HEK293 (cell line): ENCODE results near the gene CKMT2.

Source experiments
- CTCF ChIA-PET: fragments of 350-600 bp; formaldehyde crosslinking; extraction: SDS; loops from one replicate; lab custom pipeline; 2021; ENCODE audit warnings: antibody characterized with exemption; lab: Yijun Ruan, JAX
- POLR2A ChIA-PET: fragments of 300-600 bp; formaldehyde crosslinking; extraction: SDS; loops from one replicate; lab custom pipeline; 2020; ENCODE audit warnings: antibody characterized with exemption, inconsistent platforms; lab: Yijun Ruan, JAX
- H3K27ac ChIP-seq: fragments of 200-500 bp; sonication (Bioruptor generic); 2 replicates; pipeline ENCODE4 v1.5.1; 2014; ENCODE audit warnings: low read depth, low read length, control low read depth, inconsistent platforms; ENCODE audit errors: extremely low read depth
- H3K36me3 ChIP-seq, 2 experiments: fragments of 200-500 bp in 1 of 2; sonication (Bioruptor generic) in 1 of 2; 1 replicate in 1 of 2; 2 replicates in 1 of 2; pipeline ENCODE4 v1.5.1; 2014 to 2017; ENCODE audit warnings: inconsistent platforms in 2 of 2, low read length in 2 of 2; ENCODE audit not compliant: control insufficient read depth in 2 of 2, insufficient read depth in 1 of 2
- H3K4me1 ChIP-seq: fragments of 200-500 bp; sonication (Bioruptor generic); 2 replicates; pipeline ENCODE4 v1.5.1; 2014; ENCODE audit warnings: mild to moderate bottlenecking, low read length, inconsistent platforms; ENCODE audit not compliant: control insufficient read depth, insufficient read depth
- H3K4me3 ChIP-seq: 2 replicates; pipeline ENCODE4 v1.5.1; 2011; ENCODE audit warnings: low read depth, mild to moderate bottlenecking, control low read depth, low read length, moderate library complexity
- H3K9me3 ChIP-seq: fragments of 200-500 bp; sonication (Bioruptor generic); 2 replicates; pipeline ENCODE4 v1.5.1; 2014; ENCODE audit warnings: low read depth, low read length, inconsistent platforms; ENCODE audit not compliant: control insufficient read depth, insufficient read depth
- EGR2 ChIP-seq: fragments of 450-650 bp; formaldehyde crosslinking; IDR thresholded peaks from 2 replicates; pipeline ENCODE4 v1.5.1; 2016; ENCODE audit warnings: low read depth, missing biosample characterization, missing genetic modification characterization
- FEZF1 ChIP-seq: fragments of 450-650 bp; formaldehyde crosslinking; IDR thresholded peaks from 2 replicates; pipeline ENCODE4 v1.5.1; 2016; ENCODE audit warnings: missing biosample characterization, missing genetic modification characterization
- HOXC10 ChIP-seq: sonication (generic); formaldehyde crosslinking; IDR thresholded peaks from 2 replicates; pipeline ENCODE4 v1.8.1; 2023; ENCODE audit warnings: mild to moderate bottlenecking, missing genetic modification reagents
- HOXD13 ChIP-seq: sonication (generic); formaldehyde crosslinking; IDR thresholded peaks from 2 replicates; pipeline ENCODE4 v1.8.0; 2022; ENCODE audit warnings: missing genetic modification reagents, borderline replicate concordance
- KLF16 ChIP-seq: fragments of 450-650 bp; formaldehyde crosslinking; IDR thresholded peaks from 2 replicates; pipeline ENCODE4 v1.5.1; 2017; ENCODE audit warnings: missing biosample characterization, missing genetic modification characterization
- PBX3 ChIP-seq: sonication (generic); formaldehyde crosslinking; IDR thresholded peaks from 2 replicates; pipeline ENCODE4 v1.8.1; 2022; ENCODE audit warnings: mild to moderate bottlenecking, moderate library complexity, missing genetic modification reagents
- ZBTB21 ChIP-seq: fragments of 450-650 bp; formaldehyde crosslinking; IDR thresholded peaks from 2 replicates; pipeline ENCODE4 v1.5.1; 2017; ENCODE audit warnings: missing biosample characterization, missing genetic modification characterization
- ZBTB8A ChIP-seq: fragments of 450-650 bp; formaldehyde crosslinking; IDR thresholded peaks from 2 replicates; pipeline ENCODE4 v1.5.1; 2016; ENCODE audit warnings: missing biosample characterization, missing genetic modification characterization
- ZNF10 ChIP-seq: fragments of 450-650 bp; formaldehyde crosslinking; IDR thresholded peaks from 2 replicates; pipeline ENCODE4 v1.5.1; 2017; ENCODE audit warnings: missing biosample characterization, missing genetic modification characterization
- ZNF214 ChIP-seq: fragments of 450-650 bp; formaldehyde crosslinking; IDR thresholded peaks from 2 replicates; pipeline ENCODE4 v1.5.1; 2017; ENCODE audit warnings: missing biosample characterization, mild to moderate bottlenecking, missing genetic modification characterization, borderline replicate concordance
- ZNF223 ChIP-seq: fragments of 450-650 bp; formaldehyde crosslinking; IDR thresholded peaks from 2 replicates; pipeline ENCODE4 v1.5.1; 2016; ENCODE audit warnings: missing biosample characterization, missing genetic modification characterization
- ZNF23 ChIP-seq: fragments of 450-650 bp; formaldehyde crosslinking; IDR thresholded peaks from 2 replicates; pipeline ENCODE4 v1.5.1; 2016; ENCODE audit warnings: missing biosample characterization, missing genetic modification characterization, borderline replicate concordance
- ZNF248 ChIP-seq: fragments of 450-650 bp; formaldehyde crosslinking; IDR thresholded peaks from 2 replicates; pipeline ENCODE4 v1.5.1; 2017; ENCODE audit warnings: missing biosample characterization, missing genetic modification characterization
- ZNF324 ChIP-seq: fragments of 450-650 bp; formaldehyde crosslinking; IDR thresholded peaks from 2 replicates; pipeline ENCODE4 v1.5.1; 2016; ENCODE audit warnings: missing biosample characterization, missing genetic modification characterization
- ZNF37A ChIP-seq: fragments of 450-650 bp; IDR thresholded peaks from 2 replicates; pipeline ENCODE4 v1.5.1; 2018; ENCODE audit warnings: missing biosample characterization, missing genetic modification characterization
- ZNF416 ChIP-seq: fragments of 450-650 bp; formaldehyde crosslinking; IDR thresholded peaks from 2 replicates; pipeline ENCODE4 v1.5.1; 2016; ENCODE audit warnings: missing biosample characterization, missing genetic modification characterization
- ZNF501 ChIP-seq: fragments of 450-650 bp; formaldehyde crosslinking; IDR thresholded peaks from 2 replicates; pipeline ENCODE4 v1.5.1; 2016; ENCODE audit warnings: missing biosample characterization, missing genetic modification characterization
- ZNF529 ChIP-seq: fragments of 450-650 bp; formaldehyde crosslinking; IDR thresholded peaks from 2 replicates; pipeline ENCODE4 v1.5.1; 2017; ENCODE audit warnings: missing genetic modification characterization, missing biosample characterization; ENCODE audit not compliant: insufficient replicate concordance
- ZNF544 ChIP-seq: fragments of 450-650 bp; formaldehyde crosslinking; IDR thresholded peaks from 2 replicates; pipeline ENCODE4 v1.5.0; 2017; ENCODE audit warnings: missing biosample characterization, missing genetic modification characterization
- ZNF623 ChIP-seq: fragments of 450-650 bp; formaldehyde crosslinking; IDR thresholded peaks from 2 replicates; pipeline ENCODE4 v1.5.1; 2016; ENCODE audit warnings: missing biosample characterization, missing genetic modification characterization
- ZNF830 ChIP-seq: fragments of 450-650 bp; IDR thresholded peaks from 2 replicates; pipeline ENCODE4 v1.5.0; 2018; ENCODE audit warnings: missing biosample characterization, missing genetic modification characterization, low read depth, mild to moderate bottlenecking, moderate library complexity
- ZSCAN23 ChIP-seq: fragments of 450-650 bp; formaldehyde crosslinking; IDR thresholded peaks from 2 replicates; pipeline ENCODE4 v1.5.1; 2016; ENCODE audit warnings: missing biosample characterization, missing genetic modification characterization
- TF ChIP-seq, protein P1 (sequence below): fragments of 450-650 bp; formaldehyde crosslinking; IDR thresholded peaks from 2 replicates; pipeline ENCODE4 v1.5.1; 2016; ENCODE audit warnings: missing biosample characterization, missing genetic modification characterization
- TF ChIP-seq, protein P2 (sequence below): fragments of 450-650 bp; formaldehyde crosslinking; IDR thresholded peaks from 2 replicates; pipeline ENCODE4 v1.5.1; 2016; ENCODE audit warnings: missing biosample characterization, missing genetic modification characterization, low read depth
- TF ChIP-seq, protein P3 (sequence below): fragments of 450-650 bp; formaldehyde crosslinking; IDR thresholded peaks from 2 replicates; pipeline ENCODE4 v1.5.1; 2016; ENCODE audit warnings: missing biosample characterization, missing genetic modification characterization
- TF ChIP-seq, protein P4 (sequence below): fragments of 450-650 bp; formaldehyde crosslinking; IDR thresholded peaks from 2 replicates; pipeline ENCODE4; 2016; ENCODE audit warnings: missing biosample characterization, missing genetic modification characterization

Gene CKMT2

DNA sequence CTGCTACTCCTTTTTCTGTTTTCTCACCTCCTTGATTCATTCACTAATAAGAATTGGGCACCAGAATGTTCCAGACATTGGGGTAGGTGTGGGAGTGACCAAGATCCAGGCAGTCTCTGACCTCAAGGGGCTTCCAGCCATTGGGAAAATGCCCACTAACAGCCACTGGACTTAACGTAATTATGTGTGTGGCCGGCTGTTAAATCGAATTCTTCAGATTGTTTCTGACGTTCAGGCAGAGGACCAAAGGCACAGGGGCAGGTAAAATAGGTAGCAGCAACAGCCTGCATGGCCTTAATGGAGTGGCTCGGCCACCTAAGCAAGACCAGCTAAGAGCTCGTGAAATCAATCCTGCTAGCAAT is 48.4 kb upstream of the CKMT2 start:
- TF ChIP-seq ZNF324 (no peak), HOXD13 (CRISPR knock-in tag) (no peak), ZNF223 (tag by site-specific recombination) (no peak), ZNF23 (no peak), FEZF1 (tag by site-specific recombination) (no peak), ZBTB21 (tag by site-specific recombination) (no peak), ZBTB8A (tag by site-specific recombination) (no peak), PBX3 (CRISPR knock-in tag) (no peak)
- TF ChIP-seq, protein P1, sequence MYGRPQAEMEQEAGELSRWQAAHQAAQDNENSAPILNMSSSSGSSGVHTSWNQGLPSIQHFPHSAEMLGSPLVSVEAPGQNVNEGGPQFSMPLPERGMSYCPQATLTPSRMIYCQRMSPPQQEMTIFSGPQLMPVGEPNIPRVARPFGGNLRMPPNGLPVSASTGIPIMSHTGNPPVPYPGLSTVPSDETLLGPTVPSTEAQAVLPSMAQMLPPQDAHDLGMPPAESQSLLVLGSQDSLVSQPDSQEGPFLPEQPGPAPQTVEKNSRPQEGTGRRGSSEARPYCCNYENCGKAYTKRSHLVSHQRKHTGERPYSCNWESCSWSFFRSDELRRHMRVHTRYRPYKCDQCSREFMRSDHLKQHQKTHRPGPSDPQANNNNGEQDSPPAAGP (tag by site-specific recombination): no peak
- TF ChIP-seq, protein P2, sequence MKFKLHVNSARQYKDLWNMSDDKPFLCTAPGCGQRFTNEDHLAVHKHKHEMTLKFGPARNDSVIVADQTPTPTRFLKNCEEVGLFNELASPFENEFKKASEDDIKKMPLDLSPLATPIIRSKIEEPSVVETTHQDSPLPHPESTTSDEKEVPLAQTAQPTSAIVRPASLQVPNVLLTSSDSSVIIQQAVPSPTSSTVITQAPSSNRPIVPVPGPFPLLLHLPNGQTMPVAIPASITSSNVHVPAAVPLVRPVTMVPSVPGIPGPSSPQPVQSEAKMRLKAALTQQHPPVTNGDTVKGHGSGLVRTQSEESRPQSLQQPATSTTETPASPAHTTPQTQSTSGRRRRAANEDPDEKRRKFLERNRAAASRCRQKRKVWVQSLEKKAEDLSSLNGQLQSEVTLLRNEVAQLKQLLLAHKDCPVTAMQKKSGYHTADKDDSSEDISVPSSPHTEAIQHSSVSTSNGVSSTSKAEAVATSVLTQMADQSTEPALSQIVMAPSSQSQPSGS (tag by site-specific recombination): no peak

DNA sequence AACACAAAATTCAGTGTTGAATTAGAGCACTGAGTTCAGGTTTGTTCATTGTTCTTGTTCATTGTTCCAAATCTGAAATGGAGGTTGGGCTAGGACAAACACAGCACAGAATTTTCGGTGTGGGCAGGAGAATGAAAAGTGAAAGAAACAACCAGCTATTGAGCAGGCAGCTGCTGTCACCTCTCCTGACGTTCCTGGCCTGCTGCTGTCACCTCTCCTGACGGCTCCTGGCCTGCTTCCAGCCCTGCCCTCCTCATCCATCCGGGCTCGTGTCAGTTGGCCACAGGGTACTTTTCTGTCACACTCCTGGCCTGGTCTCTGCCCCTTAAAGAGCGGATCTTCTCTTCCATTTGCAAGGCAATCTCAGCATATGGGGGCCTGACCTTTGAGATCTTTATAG is 45.2 kb upstream of the CKMT2 start:
- Histone ChIP-seq H3K27ac (no peak overlapping the region), H3K9me3 (no peaks in the 10 kb centered on the region), H3K4me3 (no peak overlapping the region), H3K4me1 (no peaks in the 10 kb centered on the region), H3K36me3 (no peaks in the 10 kb centered on the region)
- TF ChIP-seq, protein P3, sequence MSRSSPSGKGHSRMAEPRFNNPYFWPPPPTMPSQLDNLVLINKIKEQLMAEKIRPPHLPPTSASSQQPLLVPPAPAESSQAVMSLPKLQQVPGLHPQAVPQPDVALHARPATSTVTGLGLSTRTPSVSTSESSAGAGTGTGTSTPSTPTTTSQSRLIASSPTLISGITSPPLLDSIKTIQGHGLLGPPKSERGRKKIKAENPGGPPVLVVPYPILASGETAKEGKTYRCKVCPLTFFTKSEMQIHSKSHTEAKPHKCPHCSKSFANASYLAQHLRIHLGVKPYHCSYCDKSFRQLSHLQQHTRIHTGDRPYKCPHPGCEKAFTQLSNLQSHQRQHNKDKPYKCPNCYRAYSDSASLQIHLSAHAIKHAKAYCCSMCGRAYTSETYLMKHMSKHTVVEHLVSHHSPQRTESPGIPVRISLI (tag by site-specific recombination): no peak
- TF ChIP-seq ZNF544 (tag by site-specific recombination): no peak
- TF ChIP-seq ZNF214 (tag by site-specific recombination): no peak
- TF ChIP-seq ZNF10 (tag by site-specific recombination): no peak
- no peak for TF ChIP-seq ZNF416 (tag by site-specific recombination)
- no peak for TF ChIP-seq EGR2 (tag by site-specific recombination)
- TF ChIP-seq ZSCAN23 (tag by site-specific recombination): no peak
- no peak for TF ChIP-seq ZNF501 (tag by site-specific recombination)
- TF ChIP-seq HOXC10 (CRISPR knock-in tag): no peak
- no peak for TF ChIP-seq ZNF529 (tag by site-specific recombination)
- TF ChIP-seq KLF16 (tag by site-specific recombination): no peak
- no peak for TF ChIP-seq ZNF37A (tag by site-specific recombination)
- no peak for TF ChIP-seq ZNF623 (tag by site-specific recombination)
- TF ChIP-seq ZNF248 (tag by site-specific recombination): no peak
- TF ChIP-seq ZNF830 (tag by site-specific recombination): no peak
- TF ChIP-seq, protein P4, sequence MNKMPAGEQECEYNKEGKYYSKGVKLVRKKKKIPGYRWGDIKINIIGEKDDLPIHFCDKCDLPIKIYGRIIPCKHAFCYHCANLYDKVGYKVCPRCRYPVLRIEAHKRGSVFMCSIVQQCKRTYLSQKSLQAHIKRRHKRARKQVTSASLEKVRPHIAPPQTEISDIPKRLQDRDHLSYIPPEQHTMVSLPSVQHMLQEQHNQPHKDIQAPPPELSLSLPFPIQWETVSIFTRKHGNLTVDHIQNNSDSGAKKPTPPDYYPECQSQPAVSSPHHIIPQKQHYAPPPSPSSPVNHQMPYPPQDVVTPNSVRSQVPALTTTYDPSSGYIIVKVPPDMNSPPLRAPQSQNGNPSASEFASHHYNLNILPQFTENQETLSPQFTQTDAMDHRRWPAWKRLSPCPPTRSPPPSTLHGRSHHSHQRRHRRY: no peak
- ChIA-PET POLR2A (no interaction called here), CTCF (no interaction called here)

More for the DNA sequence above, 48.4 kb upstream of the CKMT2 start:
- ChIA-PET POLR2A (no interaction called here), CTCF (no interaction called here)
- H3K9me3 ChIP-seq: no peaks in the 10 kb centered on the region
- no peaks in the 10 kb centered on the region for H3K36me3 ChIP-seq
- no peak overlapping the region for H3K27ac ChIP-seq
- no peak overlapping the region for H3K4me3 ChIP-seq
- no peaks in the 10 kb centered on the region for H3K4me1 ChIP-seq
